AG09319 (cell line): ENCODE results near the gene TRMT112.

Experiments used
- DNase-seq: peaks from one replicate; pipeline ENCODE4 v3.0.0-alpha.2; 2010; ENCODE audit warnings: low read depth; ENCODE audit errors: extremely low read depth
- TF ChIP-seq, protein P1 (sequence below): IDR thresholded peaks from 2 replicates; pipeline ENCODE4 v1.5.1; 2011; ENCODE audit warnings: low read depth, mild to moderate bottlenecking, inconsistent platforms, low read length, moderate library complexity

Gene TRMT112

DNA sequence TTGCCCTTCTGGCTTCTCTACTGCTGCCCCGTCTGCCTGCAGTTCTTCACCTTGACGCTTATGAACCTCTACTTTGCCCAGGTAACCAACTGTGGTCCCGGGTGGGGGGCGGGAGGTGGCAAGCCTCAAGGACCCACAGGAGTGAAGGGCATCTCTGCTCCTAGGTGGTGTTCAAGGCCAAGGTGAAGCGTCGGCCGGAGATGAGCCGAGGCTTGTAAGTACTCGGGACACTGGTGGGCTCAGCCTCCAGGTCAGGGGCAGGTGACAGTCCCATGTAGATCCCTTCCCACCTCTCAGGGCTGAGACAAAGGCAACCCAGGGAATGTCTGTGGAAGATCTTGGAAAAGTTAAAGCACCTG lies 30.6 kb downstream of the TRMT112 start:
- TF ChIP-seq, protein P1, sequence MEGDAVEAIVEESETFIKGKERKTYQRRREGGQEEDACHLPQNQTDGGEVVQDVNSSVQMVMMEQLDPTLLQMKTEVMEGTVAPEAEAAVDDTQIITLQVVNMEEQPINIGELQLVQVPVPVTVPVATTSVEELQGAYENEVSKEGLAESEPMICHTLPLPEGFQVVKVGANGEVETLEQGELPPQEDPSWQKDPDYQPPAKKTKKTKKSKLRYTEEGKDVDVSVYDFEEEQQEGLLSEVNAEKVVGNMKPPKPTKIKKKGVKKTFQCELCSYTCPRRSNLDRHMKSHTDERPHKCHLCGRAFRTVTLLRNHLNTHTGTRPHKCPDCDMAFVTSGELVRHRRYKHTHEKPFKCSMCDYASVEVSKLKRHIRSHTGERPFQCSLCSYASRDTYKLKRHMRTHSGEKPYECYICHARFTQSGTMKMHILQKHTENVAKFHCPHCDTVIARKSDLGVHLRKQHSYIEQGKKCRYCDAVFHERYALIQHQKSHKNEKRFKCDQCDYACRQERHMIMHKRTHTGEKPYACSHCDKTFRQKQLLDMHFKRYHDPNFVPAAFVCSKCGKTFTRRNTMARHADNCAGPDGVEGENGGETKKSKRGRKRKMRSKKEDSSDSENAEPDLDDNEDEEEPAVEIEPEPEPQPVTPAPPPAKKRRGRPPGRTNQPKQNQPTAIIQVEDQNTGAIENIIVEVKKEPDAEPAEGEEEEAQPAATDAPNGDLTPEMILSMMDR, result no peak
- no peak for DNase-seq

DNA sequence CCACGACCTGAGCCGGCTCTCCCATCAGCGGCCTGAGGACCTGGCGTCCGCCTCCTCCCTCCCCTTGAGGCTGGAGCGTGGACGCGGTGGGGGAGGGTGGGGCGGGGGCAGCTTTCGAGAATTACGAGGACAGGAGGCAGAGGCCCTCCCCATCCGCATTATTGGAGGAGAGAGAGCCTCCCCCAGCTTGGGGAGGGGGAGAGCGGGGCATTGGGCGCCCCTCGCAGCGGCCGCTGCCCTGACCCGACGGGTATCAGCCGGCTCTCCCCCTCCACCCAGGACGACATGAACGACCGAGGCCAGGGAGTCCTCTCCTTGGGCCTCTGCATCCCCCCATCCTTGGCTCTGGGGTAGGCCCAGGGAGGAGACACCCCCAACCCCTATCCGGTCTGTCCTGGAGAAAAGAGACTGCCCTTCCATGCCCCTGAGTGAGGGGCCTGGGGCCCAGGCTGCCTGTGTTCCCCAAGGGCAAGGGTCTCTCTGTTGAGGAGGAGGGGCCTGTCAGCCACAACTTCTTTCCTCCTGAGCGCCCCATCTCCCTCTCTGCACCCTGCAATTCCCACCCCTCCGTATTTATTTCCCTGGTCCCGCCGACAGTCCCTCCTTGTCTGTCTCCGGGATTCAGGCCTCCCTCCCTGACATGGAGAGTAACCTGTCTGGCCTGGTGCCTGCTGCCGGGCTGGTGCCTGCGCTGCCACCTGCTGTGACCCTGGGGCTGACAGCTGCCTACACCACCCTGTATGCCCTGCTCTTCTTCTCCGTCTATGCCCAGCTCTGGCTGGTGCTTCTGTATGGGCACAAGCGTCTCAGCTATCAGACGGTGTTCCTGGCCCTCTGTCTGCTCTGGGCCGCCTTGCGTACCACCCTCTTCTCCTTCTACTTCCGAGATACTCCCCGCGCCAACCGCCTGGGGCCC lies 31.2 kb downstream of the TRMT112 start:
- no peak for DNase-seq
- TF ChIP-seq, protein P1, result no peak

DNA sequence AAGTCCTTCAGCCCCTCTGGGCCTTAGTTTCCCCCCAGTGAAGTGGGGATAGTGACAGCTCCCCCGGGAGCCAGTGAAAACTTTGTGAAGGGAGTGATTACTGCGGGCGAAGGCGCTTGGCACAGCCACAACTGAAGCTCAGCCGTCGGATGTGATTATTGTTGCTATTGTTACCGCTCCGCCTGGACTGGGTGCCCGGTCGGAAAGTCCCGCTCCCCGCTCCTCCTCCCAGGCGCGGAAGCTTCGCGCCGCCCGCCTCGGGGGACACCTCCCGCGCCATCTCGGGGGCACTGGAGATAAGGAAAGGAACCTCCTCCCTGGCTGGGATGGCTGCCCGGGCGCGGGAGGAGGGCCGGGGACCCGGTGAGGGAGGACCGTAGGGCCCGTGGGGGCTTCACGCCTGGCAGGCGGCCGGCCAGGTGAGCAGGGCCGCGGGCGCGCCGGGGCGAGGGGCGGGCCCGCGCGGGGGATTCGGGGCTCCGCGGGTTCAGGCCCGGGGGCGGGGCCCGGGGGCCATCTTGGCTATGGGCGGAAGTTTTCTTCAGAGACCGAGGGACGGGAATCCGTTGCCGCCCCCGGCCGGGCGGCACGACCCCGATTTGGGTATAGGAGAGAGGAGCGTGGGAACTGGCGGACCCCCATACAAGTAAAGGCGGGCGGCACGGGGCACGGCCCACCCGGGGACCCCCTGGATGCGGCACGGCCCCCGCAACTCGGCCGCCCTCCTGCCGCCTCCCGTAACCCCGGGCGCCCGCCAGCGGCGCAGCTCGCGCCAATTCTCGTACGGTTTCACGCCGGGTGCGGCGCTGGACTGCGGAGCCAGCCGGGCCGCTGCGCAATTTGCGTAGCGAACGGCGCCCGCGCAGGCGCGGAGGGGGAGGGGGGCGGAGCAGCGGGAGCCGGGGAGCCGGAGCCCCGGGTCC lies 32.1 kb downstream of the TRMT112 start, which contains the start of gene GPR137:
Gene GPR137 (plus strand): TSS at position 887 of the 923 bp plus-strand sequence. CDS start 677 bp downstream, outside the sequence.
- TF ChIP-seq, protein P1, result no peak
- DNase-seq, result no peak

DNA sequence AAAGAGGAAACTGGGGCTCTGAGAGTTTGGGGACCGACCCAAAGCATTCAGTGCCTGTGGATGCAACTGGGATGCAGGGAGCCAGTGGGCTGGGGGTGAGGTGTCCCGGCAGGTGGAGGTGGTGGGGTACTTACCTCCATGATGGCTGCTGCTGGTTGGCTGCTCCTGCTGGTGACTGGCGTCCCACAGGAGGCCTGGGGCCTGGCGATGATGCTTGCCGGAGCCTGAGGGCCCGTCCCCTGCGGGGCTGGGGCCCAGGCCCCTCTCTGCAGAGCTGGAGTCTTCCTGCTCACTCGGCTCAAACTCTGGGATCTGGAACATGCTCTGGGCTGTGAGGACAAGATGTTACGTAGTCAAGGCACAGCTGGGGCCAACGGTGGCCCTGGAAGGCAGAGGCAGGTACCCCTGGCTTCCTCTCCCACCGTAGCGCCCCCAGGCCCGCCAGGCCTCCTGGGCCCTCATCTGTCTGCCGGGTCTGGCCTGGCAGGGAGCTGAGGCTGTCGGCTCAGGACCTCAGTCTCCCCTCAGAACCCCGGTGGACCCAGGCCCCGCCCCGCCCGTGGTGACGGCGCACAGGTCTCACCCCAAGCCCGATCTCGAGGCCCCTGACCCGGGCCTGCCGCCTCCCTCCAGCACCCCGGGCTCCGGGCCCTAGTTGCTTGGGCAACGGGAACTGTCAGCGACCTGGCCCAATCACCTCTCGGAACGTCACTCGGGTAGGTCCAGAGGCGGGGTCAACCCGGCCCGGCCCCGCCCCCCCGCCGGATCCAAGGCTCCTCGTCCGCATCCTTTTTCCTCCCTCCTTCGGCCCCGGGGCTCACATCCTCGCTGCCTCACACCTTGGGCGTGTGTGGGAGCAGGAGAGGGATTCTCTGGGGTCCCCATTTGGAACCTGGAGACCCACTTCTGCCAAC lies 33.1 kb downstream of the TRMT112 start, which contains the start of gene BAD:
Gene BAD (minus strand): TSS at position 618 of the 914 bp plus-strand sequence. CDS start 297 bp downstream, at position 321.
- TF ChIP-seq, protein P1, result no peak
- peak; percentile 73 for DNase-seq

DNA sequence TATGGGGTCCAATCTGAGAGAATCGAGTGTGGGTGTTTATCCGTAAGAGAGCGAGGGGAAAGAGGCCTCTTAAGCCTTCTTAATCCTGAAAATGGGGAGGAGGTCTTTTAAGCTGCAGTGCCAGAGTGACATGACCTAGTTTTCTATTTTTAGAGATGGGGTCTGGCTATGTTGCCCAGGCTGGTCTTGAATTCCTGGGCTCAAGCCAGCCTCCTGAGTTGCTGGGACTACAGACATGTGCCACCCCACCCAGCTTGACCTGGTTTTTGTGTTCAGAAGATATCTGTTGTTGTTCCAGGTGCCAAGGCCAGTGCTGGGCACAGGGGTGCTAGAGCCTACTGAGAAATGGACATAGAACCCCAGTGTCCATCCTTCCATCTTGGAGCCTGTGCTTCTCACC lies 34.3 kb downstream of the TRMT112 start:
- no peak for DNase-seq
- TF ChIP-seq, protein P1, result no peak

DNA sequence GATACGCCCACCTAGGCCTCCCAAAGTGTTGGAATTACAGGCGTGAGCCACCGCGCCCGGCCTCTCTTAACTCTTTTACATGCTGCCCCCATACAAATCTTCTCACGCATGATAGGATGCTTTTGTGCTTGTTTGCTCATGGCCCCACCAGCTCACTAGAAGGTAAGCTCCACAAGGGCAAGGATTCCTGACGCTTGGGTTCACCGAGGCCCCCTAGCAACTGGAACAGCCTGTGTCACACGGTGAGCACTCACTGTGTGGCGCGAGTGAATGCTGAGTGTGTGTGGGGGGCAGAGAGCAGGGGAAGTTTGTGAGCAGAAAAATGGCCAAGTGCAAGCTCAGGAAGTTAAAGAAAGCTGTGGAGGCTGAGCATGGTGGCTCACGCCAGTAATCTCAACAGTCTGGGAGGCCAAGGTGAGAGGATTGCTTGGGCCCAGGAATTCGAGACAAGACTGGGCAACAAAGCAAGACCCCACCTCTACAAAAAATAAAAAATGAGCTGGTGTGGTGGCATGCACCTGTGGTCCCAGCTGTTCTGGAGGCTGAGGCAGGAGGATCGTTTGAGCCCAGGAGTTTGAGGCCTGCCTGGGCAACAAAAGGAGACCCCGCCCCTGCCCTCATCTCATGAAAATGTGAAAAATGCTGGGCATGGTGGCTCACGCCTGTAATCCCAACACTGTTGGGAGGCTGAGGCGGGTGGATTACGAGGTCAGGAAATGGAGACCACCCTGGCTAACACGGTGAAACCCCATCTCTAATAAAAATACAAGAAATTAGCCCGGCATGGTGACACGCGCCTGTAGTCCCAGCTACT lies 35.2 kb downstream of the TRMT112 start:
- no peak for DNase-seq
- TF ChIP-seq, protein P1, result no peak
